GM19043 (cell line): ENCODE data around the gene ADAMTSL5.
"Not testable (repeated sequence)": the region's sequence is repeated elsewhere in the genome, so short reads cannot be mapped to it uniquely, and the experiment has no call there.

ENCODE experiments used
- ATAC-seq: cut with Tn5 transposase; IDR thresholded peaks from one replicate; pipeline ENCODE4 v1.9.1; 2021; ENCODE audit warnings: low read depth; ENCODE audit not compliant: unreplicated experiment

ADAMTSL5 gene

GRCh38 chr19:1483131-1483978 lies 29.5 kb downstream of the ADAMTSL5 start:
- no peak for ATAC-seq

- no peak for ATAC-seq
These were observed 30.3 kb downstream of the ADAMTSL5 start for GRCh38 chr19:1482361-1483130.

GRCh38 chr19:1481893-1482360 lies 30.9 kb downstream of the ADAMTSL5 start:
- no peak for ATAC-seq

- ATAC-seq: no peak
These were observed 31.5 kb downstream of the ADAMTSL5 start for GRCh38 chr19:1481224-1481892.

GRCh38 chr19:1478934-1479707 lies 33.7 kb downstream of the ADAMTSL5 start, which contains the start of gene C19orf25:
TSS of gene C19orf25 (minus strand) at chr19:1479215. CDS start at chr19:1478903, 312 bp downstream.
- ATAC-seq: peak; percentile 83

- ATAC-seq: not testable (repeated sequence)
These were observed 35.8 kb downstream of the ADAMTSL5 start for GRCh38 chr19:1477056-1477455.

GRCh38 chr19:1475751-1476437 lies 36.9 kb downstream of the ADAMTSL5 start:
- ATAC-seq: no peak

- ATAC-seq: no peak
These were observed 38.0 kb downstream of the ADAMTSL5 start for GRCh38 chr19:1474765-1475351.

- ATAC-seq: no peak
These were observed 38.6 kb downstream of the ADAMTSL5 start for GRCh38 chr19:1474011-1474764.

GRCh38 chr19:1473085-1473851 lies 39.6 kb downstream of the ADAMTSL5 start:
- no peak for ATAC-seq

- ATAC-seq: no peak
These were observed 40.4 kb downstream of the ADAMTSL5 start for GRCh38 chr19:1472231-1473084.

- ATAC-seq: no peak
These were observed 41.2 kb downstream of the ADAMTSL5 start for GRCh38 chr19:1471515-1472160.

GRCh38 chr19:1471010-1471514 lies 41.8 kb downstream of the ADAMTSL5 start:
- ATAC-seq: no peak

GRCh38 chr19:1470305-1471009 lies 42.4 kb downstream of the ADAMTSL5 start:
- ATAC-seq: no peak

GRCh38 chr19:1470055-1470304 lies 42.8 kb downstream of the ADAMTSL5 start:
- no peak for ATAC-seq
